RWPE1 (cell line): Measurements from ENCODE around the gene PDE4D.

Experiments used
- CTCF ChIA-PET: fragments of 350-600 bp; sonication (Branson Sonifier 250); formaldehyde crosslinking; extraction: SDS; loops from one replicate; lab custom pipeline; 2021; lab: Yijun Ruan, JAX
- POLR2A ChIA-PET: fragments of 400-600 bp; formaldehyde crosslinking; extraction: SDS; loops from one replicate; lab custom pipeline; 2020; ENCODE audit warnings: antibody characterized with exemption; ENCODE audit not compliant: low non-redundant PET; lab: Yijun Ruan, JAX
- DNase-seq: peaks from one replicate; pipeline ENCODE4 v3.0.0; 2012; ENCODE audit warnings: low spot score
- H3K27ac ChIP-seq: fragments of 450-650 bp; 2 replicates; pipeline ENCODE4 v1.5.1; 2017
- TF ChIP-seq, protein P1 (sequence below): fragments of 450-650 bp; conservative IDR thresholded peaks from 2 replicates; pipeline ENCODE4 v1.5.1; 2017; ENCODE audit warnings: low read depth, mild to moderate bottlenecking

Gene PDE4D

DNA sequence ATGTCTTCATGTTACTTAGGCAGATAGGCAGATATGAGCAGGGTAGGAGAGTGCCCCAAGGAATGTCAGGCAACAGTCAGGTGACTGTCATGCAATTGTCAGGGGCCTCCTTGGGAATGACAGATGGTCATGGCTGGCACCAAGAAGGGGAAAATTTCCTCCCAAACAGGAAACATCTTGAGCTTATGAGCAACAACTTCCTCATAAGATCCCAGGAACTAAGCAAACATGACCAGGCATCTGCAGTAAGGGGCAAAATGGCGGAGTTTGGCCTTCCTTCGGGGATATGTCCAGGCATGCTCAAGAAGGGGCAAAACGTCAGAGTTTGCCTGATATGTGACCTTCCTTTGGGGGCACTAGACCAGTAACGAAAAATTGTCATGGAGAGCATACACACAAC is 591.8 kb downstream of the PDE4D start:
- H3K27ac ChIP-seq = no peak overlapping the region
- TF ChIP-seq, protein P1, sequence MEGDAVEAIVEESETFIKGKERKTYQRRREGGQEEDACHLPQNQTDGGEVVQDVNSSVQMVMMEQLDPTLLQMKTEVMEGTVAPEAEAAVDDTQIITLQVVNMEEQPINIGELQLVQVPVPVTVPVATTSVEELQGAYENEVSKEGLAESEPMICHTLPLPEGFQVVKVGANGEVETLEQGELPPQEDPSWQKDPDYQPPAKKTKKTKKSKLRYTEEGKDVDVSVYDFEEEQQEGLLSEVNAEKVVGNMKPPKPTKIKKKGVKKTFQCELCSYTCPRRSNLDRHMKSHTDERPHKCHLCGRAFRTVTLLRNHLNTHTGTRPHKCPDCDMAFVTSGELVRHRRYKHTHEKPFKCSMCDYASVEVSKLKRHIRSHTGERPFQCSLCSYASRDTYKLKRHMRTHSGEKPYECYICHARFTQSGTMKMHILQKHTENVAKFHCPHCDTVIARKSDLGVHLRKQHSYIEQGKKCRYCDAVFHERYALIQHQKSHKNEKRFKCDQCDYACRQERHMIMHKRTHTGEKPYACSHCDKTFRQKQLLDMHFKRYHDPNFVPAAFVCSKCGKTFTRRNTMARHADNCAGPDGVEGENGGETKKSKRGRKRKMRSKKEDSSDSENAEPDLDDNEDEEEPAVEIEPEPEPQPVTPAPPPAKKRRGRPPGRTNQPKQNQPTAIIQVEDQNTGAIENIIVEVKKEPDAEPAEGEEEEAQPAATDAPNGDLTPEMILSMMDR = no peak
- CTCF ChIA-PET = interaction anchor here (0.6 to 0.7 kb wide), 2 partner anchors 27 to 464 kb away, joined by 3 to 6 read pairs; no protein-coding TSS in a partner anchor
- POLR2A ChIA-PET = no interaction called here
- no peak for DNase-seq

DNA sequence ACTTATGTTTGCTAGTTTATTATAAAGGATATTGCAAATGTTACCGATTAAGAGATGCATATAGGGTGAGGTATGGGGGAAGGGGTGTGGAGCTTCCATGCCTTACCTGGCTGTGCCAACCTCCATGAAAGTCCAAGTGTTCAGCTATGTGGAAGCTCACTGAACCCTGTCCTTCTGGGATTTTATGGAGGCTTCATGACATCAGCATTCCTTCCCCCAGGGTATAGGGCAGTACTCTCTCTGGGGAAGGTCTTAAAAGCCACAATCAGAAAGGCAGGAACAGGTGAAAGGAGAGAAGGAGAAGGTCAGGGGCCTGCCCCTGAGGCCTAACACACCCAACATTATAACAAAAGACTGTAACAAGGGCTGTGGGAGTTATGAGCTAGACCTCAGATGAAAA is 592.6 kb downstream of the PDE4D start:
- ChIA-PET POLR2A (no interaction called here), CTCF (interaction anchor here (0.6 kb wide), 2 partner anchors 89 to 392 kb away, joined by 3 read pairs; no protein-coding TSS in a partner anchor)
- TF ChIP-seq, protein P1 = no peak
- DNase-seq = no peak
- H3K27ac ChIP-seq = no peak overlapping the region

DNA sequence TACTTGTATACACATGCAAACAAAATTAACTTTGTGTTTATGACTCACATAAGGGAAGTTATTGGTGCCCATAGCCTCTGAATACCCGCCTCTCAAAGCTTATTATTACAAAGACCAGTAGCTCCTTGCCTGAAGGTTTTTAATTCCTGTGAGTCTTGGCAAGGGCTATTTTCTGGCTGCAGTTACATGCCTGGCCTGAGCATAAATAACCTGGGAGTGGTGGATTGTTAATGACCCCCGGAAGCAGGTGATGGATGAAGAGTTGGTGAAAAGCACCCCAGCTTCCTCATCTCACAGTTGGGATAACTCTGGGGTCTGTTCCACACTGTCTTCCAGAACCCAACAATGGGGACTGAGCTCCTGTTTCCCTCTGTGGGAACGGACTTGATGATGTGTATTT is 594.5 kb downstream of the PDE4D start:
- peak; percentile 37 for DNase-seq
- POLR2A ChIA-PET = no interaction called here
- TF ChIP-seq, protein P1 = no peak
- H3K27ac ChIP-seq = no peak overlapping the region
- CTCF ChIA-PET = interaction anchor here (1.0 to 2.1 kb wide), 4 partner anchors 10 to 111 kb away, joined by 3 to 5 read pairs (median 4); no protein-coding TSS in a partner anchor

DNA sequence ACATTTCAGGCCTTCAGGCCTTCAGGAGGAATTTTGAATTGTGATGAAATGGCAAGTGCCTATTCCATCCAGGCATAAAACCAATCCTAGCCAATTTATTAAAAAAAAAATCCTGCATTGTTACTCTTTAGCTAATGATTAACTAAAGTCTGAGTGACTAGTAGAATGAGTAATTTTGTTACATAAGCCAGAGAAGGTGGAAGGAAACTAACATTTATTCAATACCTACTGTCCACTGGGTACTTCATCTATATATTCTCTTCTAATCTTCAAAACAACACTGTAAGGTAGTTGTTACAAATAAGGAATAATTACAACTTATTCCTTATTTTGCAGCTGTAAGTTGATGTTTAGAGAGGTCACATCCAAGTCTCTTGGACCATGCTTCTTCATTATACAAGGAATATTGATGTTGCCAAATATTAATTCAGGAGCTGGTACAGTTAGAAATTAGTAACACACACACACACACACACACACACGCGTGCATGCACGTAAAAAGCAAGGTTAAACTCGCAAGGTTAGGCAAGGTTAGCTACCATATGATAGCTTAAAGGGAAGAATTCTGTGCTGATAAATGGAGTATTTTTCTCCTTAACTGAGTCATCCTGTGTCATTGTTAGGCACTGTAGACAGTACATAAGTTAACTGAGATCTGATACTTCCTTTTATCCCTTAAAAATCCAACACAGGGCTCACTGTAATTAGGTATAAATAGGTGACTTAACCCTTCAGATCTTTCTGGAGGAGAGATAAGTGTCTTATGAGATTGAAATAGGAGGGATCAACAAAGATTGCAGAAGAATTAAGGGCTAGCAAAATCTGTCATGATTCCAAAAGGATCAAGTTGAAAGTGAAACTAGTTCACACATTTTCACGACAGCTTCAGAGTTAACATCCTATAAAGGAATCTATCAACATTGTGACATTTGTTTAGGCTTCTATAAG is 596.9 kb downstream of the PDE4D start:
- DNase-seq = peak; percentile 56
- ChIA-PET POLR2A (interaction anchor here (0.6 kb wide), 1 partner anchor 30 kb away, joined by 3 read pairs; no protein-coding TSS in a partner anchor), CTCF (interaction anchor here (0.5 to 0.9 kb wide), 2 partner anchors 78 to 377 kb away, joined by 3 read pairs; no protein-coding TSS in a partner anchor)
- H3K27ac ChIP-seq = no peak overlapping the region
- TF ChIP-seq, protein P1 = no peak

DNA sequence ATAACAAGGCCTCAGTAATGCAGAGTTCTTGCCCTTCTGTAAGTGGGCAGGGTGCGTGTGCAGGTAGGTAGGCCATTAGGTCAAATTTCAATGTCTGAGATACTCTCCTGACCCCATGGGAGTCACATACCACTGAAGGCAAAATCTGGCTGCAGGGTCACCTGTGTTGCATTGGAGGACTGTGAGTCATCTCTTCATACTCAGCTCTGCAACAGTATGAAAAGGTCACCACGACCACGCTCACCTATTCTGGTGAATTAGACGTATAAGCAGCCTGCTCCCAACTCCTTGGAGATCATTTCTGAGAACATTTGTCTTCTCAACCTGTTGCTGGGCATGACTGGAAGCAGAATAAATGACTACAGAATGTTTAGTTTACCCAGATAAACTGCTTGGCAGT is 599.8 kb downstream of the PDE4D start:
- TF ChIP-seq, protein P1 = no peak
- CTCF ChIA-PET = interaction anchor here (0.6 kb wide), 1 partner anchor 63 kb away, joined by 3 read pairs; no protein-coding TSS in a partner anchor
- DNase-seq = no peak
- POLR2A ChIA-PET = no interaction called here
- no peak overlapping the region for H3K27ac ChIP-seq

DNA sequence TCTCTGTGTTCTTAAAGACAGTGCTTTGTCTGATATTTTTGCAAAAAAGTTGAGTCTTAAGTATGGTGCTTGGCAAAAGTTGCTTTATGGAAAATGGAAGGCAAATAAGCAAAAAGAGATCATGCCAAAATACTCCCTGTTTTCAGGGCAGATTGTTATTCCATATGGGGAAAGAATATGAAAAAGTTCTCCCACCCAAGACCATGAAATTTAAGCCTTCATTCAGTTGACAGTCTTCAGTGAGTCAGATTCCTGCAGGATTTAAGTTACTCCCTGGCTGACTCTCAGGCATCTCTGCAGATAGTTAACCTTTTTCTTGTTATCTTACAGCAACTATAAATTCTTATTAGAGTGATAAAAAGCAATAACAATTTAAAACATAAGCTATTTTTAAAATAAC is 601.6 kb downstream of the PDE4D start:
- ChIA-PET CTCF (no interaction called here), POLR2A (no interaction called here)
- no peak for DNase-seq
- H3K27ac ChIP-seq = no peak overlapping the region
- TF ChIP-seq, protein P1 = no peak
